Measurements from ENCODE around the gene DHRS2.
"Not testable (repeated sequence)": the region's sequence is repeated elsewhere in the genome, so short reads cannot be mapped to it uniquely, and the experiment has no call there.

The DHRS2 gene

DNA sequence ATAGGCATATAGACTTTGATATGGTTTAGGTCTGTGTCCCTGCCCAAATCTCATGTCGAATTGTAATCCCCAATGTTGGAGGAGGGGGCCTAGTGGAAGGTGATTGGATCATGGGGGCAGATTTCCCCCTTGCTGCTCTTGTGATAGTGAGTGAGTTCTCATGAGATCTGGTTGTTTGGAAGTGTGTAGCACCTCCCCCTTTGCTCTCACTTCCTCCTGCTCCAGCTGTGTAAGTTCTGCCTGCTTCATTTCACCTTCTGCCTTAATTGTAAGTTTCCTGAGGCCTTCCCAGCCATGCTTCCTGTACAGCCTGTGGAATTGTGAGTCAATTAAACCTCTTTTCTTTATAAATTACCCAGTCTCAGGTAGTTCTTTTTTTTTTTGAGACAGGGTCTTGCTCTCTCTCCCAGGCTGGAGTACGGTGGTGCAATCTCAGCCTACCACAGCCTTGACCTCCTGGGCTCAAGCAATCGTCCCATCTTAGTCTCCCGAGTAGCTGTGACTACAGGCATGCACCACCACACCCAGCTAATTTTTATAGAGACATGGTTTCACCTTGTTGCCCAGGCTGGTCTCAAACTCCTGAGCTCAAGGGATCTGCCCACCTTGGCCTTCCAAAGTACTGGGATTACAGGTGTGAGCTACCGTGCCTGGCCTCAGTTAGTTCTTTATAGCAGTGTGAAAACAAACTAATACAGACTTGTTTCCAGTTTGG is 1.3 kb upstream of the DHRS2 start:
- not testable (repeated sequence) for DNase-seq

DNA sequence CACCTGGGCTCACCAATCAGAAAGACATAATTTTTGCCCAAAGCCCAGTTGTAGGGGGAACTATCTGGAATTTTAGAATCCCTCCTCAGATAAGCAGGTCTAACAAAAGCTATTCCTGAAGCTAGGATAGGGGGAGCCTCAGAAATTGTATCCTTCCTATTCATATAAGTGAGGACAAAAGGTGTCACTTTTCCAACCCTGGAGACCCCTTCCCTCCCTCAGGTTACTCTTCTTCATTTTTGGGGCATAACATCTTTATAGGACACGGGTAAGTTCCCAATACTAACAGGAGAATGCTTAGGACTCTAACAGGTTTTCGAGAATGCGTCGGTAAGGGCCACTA is 1.1 kb downstream of the DHRS2 start:
- not testable (repeated sequence) for DNase-seq

DNA sequence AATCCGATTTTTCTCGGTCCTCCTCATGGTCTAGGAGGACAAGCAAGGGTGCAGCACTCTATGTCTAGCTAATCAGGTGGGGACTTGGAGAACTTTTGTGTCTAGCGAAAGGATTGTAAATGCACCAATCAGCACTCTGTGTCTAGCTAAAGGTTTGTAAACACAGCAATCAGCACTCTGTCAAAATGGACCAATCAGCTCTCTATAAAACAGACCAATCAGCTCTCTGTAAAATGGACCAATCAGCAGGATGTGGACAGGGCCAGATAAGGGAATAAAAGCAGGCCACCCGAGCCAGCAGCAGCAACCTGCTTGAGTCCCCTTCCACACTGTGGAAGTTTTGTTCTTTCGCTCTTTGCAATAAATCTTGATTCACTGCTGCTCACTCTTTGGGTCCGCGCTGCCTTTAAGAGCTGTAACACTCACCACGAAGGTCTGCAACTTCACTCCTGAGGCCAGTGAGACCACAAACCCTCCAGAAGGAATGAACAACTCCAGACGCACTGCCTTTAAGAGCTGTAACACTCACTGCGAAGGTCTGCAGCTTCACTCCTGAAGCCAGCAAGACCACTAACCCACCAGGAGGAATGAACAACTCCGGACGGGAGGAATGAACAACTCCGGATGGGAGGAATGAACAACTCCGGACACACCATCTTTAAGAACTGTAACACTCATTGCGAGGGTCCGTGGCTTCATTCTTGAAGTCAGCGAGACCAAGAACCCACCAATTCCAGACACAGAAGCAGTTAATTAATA is 1.7 kb downstream of the DHRS2 start:
- DNase-seq = not testable (repeated sequence)

DNA sequence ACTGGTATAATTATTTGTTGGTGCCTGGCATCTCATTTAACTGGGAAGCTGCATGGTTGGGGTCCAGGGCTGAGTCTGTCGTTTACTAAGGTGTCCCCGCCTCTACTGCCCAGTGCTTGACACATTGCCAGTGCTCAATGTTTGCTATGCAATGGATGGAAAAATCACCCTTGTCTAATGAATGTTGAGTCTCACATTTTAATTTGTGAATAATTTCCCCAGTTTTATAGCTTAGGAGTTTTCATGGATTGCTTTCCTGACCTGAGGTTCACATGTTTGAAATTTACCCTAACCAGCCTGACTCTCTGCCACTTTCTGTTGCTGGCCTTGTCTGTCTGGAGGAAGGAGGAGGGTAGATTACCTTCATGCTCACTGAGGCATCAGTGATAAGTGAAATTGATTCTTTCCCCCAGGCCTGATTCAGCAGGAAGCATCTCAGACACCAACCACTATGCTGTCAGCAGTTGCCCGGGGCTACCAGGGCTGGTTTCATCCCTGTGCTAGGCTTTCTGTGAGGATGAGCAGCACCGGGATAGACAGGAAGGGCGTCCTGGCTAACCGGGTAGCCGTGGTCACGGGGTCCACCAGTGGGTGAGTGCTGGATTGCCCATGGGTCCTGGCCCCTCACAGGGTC is 2.4 kb downstream of the DHRS2 start:
- DNase-seq = peak; percentile 58

DNA sequence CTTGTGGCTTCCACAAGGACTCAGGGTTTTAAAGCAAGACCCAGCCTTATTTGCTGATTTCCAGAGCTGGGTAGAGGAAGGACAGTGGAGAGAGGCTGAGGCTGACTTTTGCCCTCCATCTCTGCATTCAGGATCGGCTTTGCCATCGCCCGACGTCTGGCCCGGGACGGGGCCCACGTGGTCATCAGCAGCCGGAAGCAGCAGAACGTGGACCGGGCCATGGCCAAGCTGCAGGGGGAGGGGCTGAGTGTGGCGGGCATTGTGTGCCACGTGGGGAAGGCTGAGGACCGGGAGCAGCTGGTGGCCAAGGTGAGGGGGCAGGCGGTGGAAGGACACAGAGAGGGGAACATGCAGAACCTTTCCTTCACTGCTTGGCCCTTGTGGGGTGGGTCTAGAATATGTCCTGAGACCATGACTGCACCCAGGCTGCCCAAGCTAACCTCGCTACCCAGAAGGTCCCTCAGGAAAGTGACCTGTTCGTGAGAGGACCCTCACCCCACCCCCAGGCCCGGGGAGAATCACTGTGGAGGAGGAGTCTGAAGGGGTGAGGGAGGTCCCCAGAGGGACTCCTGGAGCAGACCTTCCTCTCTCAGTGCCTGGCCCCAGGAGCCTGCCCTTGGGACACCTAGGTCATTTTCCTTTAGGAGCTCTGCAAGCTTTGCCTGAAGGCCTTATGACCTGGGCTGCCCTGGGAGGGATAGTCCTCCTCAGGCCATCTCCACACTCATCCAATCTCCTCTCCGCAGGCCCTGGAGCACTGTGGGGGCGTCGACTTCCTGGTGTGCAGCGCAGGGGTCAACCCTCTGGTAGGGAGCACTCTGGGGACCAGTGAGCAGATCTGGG is 3.1 kb downstream of the DHRS2 start:
- no peak for DNase-seq

DNA sequence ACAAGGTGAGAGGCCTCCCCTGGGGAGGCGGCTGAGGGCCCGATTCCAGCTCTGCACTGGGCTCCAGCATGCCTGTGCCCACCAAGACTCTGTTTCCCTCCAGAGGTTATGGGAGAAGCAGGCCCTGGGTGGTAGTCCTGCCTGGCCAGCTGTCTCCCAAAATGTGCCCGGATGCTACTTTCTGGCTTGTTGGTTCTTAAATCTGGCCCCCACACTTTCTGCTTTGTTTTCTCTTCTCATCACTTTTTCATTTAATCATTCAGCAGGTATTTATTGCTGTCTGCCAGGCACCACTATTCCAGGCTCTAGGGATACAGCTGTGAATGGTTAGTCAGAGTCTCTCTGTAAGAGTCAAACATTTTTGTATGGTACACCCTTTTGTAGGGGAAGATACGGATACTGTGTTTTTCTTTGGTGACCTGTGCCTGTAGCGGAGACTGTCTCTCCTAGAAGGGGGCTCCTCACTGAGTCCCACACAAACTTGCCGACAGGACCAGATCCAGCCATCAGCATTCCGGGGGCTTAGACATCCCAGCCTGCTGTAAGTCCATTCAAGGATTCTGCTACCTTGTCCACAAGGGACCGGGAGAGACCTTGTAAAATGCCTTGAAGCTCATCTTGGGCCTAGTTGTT is 3.8 kb downstream of the DHRS2 start:
- DNase-seq = no peak

GRCh38 chr14:23640524-23641141 is 4.5 kb downstream of the DHRS2 start:
- peak; percentile 23 for DNase-seq

GRCh38 chr14:23641180-23641914 is 5.2 kb downstream of the DHRS2 start:
- no peak for DNase-seq

- no peak for DNase-seq
Measured at GRCh38 chr14:23641915-23642588, 5.9 kb downstream of the DHRS2 start.

DNA sequence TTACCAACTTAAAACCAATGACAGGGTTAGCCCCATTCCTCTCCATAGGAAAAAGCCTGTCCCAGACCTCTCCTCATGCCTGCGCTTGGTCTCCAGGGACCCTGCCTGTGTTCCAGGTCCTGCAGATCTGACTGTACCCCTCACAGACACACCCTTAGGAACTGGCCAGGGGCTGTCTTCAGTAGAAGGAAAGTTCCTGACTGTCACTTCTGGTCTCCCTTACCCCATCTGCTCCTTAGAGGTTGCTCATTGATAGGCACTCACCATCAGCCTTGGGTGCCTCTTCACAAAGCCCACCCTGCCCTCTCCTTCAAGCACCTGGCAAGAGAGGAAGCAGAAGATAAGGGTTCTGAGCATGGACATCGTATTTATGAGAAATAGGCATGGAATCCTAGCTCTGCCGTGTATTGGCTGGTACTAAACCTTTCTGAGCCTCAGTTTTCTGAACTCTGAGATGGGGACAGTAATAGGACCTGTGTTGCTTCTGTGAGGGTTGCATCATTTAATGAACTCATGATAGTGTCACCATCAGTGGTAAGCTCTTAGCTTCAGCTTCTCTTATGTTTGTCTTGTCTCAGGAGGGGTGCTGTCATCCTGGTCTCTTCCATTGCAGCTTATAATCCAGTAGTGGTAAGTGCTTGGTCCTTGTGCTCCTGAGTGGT is 7.5 kb downstream of the DHRS2 start:
- DNase-seq = no peak

DNA sequence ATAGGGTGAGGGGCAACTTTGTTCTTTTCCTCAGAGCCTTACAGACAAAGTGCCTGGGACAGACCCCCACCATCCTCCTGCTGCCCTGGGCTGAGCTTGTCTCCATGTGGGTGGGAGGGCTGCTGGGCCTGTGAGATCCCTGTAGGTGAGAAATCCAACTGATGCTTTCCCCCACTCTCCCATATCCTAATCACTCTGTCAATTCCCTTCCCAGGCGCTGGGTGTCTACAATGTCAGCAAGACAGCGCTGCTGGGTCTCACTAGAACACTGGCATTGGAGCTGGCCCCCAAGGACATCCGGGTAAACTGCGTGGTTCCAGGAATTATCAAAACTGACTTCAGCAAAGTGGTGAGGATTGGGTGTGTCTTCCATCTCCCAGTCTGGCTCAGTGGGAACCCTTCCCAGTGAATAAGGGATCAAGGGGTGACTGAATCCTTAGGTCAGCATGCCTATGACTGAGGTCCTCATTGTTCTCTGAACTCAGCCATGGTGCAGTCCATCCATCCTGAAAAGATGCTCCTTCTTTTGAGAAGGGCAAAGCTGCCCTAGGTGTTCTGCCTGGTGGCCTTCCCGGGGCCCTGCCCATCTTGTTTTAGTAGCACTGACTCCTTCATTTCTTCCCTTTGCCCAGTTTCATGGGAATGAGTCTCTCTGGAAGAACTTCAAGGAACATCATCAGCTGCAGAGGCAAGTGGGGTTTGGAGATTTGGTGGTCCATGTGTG is 8.2 kb downstream of the DHRS2 start:
- no peak for DNase-seq

GRCh38 chr14:23644919-23645336 is 8.8 kb downstream of the DHRS2 start:
- DNase-seq = no peak

DNA sequence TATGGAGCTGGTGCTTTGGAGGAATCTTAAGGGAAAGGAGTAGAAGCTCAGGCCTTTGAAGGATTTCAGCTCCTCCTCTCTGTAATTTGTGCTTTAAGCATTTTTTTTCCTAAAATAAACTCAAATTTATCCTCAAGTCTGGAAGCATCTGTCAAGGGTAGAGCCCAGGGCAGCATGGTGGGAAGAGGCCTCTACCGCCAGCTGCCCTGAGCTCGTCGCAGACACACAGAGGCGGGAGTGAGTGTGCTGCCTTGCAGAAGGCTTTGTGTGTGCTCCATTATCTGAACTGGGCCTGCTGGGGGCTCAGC is 9.3 kb downstream of the DHRS2 start:
- DNase-seq = no peak

- no peak for DNase-seq
Measured at GRCh38 chr14:23645812-23646647, 9.9 kb downstream of the DHRS2 start.

DNA sequence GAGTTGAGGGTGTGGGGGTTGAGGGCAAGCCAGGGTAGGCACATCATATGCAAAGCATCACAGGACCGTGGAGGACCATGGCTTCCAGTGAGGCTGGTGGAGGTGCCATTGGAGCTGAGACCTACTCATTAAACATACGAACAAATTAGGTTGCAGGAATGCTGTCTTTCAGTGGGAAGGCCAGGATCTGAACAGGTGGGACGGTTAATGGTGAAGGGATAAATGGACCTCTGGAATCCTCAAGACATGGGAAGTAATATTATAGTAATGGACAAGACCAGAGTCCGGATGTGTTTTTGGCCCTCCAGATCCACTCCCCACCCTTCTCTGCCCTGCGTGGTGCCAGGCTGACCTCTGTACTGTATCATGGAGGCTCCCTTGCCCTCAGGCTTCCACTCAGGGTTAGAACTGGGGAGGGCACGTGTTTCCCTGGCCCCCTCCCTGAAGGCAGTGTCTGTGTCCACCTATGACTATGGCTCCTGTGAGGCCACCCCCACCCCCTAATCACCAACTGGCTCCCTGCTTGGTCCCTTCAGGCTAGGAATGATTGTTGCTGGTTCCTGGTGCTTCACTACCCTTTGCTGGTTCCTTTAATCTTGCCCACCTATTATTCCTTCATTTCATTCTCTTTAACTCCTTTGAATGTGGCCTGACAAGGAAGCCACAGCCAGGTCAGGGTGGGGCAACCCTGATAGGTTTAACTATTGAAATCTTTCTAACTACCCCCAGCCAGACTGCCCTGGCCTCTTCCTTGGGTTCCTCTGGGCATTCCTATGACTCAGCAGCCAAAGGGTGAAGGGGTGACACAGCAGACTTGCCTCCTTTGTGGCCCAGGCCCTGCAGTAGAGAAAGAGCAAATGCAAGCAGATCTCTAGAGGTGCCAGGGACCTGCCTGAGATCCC is 10.7 kb downstream of the DHRS2 start:
- no peak for DNase-seq

DNA sequence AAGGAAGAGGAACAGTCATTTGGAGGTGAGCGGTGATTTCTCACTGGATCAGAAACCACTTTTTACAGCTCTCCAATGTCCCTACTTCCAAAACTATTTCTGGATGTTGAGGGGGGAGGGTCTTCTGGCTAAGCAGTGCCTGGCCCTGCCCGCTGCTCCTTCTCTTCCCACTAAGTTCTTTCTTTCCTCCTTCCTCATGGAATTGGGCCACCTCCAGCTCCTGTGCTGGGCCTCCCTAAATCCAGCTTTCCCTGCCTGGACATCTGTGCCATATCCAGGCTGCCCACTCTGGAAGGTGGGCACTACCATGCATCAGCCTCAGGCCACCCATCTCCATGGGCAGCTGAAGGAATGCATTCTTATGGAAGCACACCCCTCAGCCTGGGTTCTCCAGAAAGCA is 11.5 kb downstream of the DHRS2 start:
- no peak for DNase-seq

GRCh38 chr14:23648764-23649460 is 12.7 kb downstream of the DHRS2 start:
- no peak for DNase-seq

All from retina (tissue), 1 donor.